Measurements from ENCODE around the gene SLC27A4.

DNA sequence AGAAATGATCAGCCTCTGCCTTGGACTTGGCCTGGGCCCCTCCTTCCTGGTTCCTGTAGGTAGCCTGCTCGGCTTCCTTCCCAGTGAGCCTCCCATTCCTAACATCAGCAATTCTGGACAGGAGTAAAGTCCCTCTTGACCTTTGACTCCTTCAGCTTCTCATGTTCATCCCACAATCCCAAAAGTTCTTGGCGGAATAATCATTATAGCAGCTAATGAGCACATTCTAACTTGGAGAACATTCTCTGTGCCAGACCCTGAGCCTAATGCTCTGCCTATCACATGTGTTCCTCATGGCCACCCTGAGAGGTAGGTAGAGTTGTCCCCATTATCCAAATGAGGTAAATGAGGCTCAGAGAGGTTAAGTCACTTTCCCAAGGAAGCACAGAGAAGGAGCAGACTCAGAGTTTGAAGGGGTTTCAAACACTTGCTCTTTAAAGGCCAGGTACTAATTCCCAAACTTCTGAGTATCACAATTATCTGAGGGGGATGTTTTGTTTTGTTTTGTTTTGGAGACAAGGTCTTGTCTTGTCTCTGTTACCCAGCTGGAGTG, 43.0 kb upstream of the SLC27A4 start:
- TF ChIP-seq CTCF (conservative IDR thresholded peaks at IDR 0.05; ENCODE audit: low read length), result no peak
- TF ChIP-seq EZH2phosphoT487 (IDR thresholded peaks at IDR 0.05; ENCODE audit: borderline replicate concordance, low read depth, low read length), result no peak
